Lung microvascular endothelial cell (primary cell): ENCODE data around the gene DGKB. TPM values are rescaled to one million over a fixed set of nuclear protein-coding genes. Genes with fewer than 3 reads are reported as not detected.

Experiments used
- DNase-seq, 2 donors: peaks; one replicate each; pipeline versions ENCODE4 v3.0.0 to v3.0.0-alpha.2; 2010; ENCODE audit warnings: low read depth in 2 of 2
- total RNA-seq: library from RNA; depleted of rRNA; stranded (reverse); fragments of >200 nt; gene quantifications from 2 replicates; pipeline ENCODE4 v1.2.1, GENCODE V29; 2014

The DGKB gene
- not detected in 2 replicates for total RNA-seq

GRCh38 chr7:14902589-14903067 lies at the start of gene DGKB:
Gene DGKB, minus strand, starts transcription at chr7:14902751.
- no peak for DNase-seq

GRCh38 chr7:14950013-14950412 lies 47.5 kb upstream of the DGKB start:
- no peak for DNase-seq

DNA sequence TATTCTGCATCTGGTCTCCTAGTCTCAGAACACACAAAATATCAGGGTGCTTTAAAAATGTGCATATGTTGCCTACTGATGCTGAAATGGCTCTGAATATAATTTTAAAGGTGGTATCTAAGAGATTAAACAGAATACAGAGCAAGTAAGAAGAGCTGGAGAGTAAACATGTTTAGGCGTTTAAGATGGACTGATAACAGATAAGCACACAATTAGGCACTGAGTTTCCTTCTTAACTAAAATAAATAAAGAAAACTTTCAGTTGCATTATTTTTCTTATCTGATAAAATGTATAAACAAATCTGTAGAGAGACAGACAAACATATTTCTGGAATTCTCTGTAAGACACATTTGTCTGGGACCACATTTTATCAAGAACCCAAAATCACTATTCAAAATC lies 35.6 kb upstream of the DGKB start:
- no peak for DNase-seq

- DNase-seq, result no peak
Measured at GRCh38 chr7:14937581-14937980, 35.0 kb upstream of the DGKB start.

GRCh38 chr7:14936554-14936953 lies 34.0 kb upstream of the DGKB start:
- no peak for DNase-seq

DNA sequence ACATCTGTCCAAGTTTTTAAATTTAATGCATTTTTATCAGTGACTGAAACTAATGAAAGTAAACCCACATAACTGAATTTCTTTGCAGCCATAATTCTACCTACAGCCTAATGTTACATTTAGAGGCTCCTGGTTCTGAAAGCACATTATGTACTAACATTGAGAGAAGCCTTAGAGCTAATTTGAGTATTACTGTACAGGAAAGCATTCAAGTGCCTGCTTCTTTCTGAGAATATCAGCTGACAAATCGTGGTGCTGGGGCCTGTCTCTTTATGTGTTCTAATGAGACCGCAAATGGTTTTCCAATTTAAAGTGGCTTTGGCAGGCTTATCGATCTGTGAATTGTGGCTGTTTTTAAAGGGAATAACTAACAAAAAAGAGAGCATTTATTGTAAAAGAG lies 32.3 kb upstream of the DGKB start:
- DNase-seq, result no peak

DNA sequence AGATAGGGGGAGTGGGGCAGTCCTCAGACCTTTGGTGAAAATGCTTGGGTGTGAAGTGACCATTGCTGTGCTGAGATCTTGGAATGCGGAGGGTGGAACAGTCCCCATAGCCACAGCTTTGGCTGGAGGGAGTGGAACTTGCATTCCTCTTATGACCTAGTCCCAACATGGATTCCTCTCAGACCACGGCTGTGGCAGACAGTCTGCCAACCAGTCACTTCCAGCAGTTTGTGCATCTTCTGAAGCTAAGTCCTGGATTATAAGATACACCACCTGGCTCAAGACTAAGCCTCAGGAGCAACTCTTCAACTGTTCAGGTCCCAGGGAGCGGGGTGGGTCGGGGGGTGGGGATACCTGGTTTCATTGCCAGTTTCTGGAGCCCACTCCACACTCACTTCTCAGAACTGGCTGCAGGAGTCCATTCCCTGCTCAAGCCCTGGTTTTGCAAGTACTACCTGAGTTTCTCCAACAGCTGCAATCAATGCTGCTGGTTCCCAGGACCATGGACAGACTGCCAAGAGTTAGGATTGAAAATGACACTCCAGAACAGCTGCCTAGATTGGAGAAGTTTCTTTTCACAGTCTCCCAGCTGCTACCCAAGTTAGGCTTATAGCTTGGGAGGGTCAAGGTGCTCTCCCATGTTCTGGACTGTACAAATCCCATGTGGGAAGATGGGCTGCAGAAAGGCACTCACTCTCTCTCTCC lies 29.1 kb upstream of the DGKB start:
- DNase-seq, result no peak

GRCh38 chr7:14924398-14924797 lies 21.8 kb upstream of the DGKB start:
- no peak for DNase-seq

DNA sequence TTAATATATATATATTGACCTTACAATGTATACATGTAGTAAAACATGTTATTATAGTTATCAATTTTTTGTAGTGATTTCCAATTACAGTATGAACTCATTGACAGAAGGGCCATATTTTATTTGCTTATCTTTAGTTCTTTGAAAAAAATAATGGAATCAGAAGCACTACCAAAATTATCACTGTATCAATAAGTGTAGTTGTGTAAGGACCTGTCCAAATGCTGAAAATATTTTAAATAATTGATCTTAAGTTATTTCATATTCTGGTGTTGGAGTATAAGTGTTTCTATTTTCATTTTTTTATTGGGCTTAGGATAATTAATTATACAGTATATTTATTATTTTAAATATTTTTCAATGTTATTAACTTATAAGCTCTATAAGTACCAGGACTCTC lies 8.5 kb upstream of the DGKB start:
- DNase-seq, result no peak

DNA sequence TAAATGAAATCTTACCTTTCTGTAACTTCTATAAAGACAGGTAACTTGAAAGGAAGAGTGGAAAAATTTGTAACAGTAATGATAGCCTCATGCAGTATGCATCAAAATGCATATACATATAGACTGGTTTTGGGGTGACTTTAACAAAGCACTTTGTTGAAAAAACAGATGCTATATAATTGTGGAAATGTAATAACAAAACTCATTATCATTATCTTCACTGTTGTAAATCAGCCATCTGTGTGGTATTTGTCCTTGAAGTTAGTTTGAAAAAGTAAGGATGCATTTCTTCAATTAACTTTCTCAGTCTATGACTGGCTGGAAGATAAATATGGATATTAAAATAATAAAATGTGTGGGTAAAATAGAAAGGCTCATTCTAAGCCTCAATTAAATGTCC lies 6.1 kb upstream of the DGKB start:
- DNase-seq, result no peak

DNA sequence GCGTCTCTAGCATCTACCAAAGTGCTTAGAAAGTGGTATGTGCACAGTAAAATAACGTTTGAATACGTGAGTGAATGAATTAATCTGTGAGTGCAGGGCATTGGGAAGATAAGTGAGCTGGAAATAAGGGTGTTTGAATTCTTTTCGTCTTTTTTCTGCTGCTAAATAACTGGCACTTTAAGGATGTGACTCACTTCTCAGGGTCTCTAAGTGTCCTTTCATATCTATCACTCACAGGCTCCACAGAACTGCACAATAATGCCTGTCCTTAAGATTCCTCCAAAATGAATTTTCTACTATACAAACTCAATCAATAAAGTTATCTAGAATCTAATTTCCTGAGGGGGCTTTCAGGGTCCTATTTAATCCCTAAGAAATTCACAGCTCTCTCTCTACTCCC lies 3.2 kb upstream of the DGKB start:
- DNase-seq, result no peak

- DNase-seq, result no peak
Measured at GRCh38 chr7:14900051-14900450, 2.5 kb downstream of the DGKB start.

DNA sequence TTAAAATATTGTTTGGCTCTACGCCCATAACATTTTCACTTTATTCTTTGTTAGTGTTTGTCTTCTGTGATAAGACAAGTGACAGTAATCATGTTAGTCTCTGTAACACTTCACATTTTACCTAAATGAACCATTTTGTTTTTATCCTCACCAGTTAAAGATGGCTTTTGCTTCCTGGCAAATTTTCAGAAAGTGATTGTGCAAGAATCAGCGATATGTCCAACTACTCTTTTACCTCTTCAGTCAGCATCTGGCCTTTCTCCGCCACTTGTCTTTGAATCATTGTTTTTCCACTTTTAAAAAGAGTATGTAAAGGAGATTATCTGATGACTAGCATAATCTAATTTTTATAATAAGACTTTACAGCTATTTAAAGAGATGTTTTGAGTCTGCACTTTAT lies 3.5 kb downstream of the DGKB start:
- no peak for DNase-seq

DNA sequence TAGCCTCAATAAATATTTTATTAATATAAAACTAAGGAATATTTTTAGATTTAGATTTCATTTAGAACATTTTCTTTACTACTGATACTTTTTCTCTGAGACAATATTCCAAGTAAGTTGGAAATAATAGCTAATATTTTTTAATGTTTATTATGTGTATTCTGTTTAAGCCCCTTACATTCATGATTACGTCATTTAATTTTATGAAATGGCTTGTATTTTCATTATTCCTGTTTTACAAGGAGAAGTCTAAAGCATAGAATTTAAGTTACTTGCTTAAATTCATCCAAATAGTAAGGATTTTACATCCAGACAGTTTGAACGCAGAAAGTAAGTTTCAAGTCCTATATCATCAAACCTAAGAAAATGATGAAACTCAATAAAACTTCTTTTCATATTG lies 6.1 kb downstream of the DGKB start:
- DNase-seq, result no peak

DNA sequence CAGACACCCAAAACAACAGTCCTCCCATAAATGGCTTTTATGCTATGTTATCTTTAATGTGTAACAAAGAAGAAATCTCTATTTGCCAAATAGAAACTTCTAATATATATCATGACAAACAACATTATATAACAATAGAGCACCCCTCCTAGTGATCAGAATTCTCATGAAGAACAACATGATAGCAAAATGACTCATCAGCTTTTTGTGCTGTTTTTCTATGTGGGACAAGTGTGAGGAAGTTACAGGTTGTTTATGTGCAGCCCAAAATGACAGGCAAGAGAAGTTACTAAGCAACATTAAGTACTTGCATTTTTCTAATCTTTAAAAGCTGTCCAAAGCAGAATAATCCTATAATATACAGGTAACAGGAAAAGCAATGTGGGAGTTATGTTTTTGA lies 7.7 kb downstream of the DGKB start:
- no peak for DNase-seq

- DNase-seq, result no peak
Measured at GRCh38 chr7:14892961-14893360, 9.6 kb downstream of the DGKB start.

GRCh38 chr7:14891289-14891688 lies 11.3 kb downstream of the DGKB start:
- DNase-seq, result no peak

- DNase-seq, result no peak
Measured at GRCh38 chr7:14888962-14889361, 13.6 kb downstream of the DGKB start.

DNA sequence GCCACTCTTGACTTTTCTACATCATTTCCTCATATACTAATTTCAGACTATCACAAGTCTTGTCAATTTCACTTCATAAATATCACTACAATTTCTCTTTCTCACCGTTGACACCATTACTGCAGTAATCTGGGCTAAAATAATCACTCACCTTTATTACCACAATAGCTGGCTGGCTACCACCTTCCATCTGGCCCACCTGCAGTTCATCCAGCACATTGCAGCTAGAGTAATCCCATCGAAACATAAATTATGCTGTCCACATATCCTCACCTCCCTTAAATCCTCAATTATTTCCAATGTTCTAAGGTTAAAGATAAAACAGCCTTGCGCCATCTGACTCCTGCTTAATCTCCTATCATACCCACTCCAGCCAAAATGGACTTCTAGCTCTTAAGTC lies 16.0 kb downstream of the DGKB start:
- no peak for DNase-seq

DNA sequence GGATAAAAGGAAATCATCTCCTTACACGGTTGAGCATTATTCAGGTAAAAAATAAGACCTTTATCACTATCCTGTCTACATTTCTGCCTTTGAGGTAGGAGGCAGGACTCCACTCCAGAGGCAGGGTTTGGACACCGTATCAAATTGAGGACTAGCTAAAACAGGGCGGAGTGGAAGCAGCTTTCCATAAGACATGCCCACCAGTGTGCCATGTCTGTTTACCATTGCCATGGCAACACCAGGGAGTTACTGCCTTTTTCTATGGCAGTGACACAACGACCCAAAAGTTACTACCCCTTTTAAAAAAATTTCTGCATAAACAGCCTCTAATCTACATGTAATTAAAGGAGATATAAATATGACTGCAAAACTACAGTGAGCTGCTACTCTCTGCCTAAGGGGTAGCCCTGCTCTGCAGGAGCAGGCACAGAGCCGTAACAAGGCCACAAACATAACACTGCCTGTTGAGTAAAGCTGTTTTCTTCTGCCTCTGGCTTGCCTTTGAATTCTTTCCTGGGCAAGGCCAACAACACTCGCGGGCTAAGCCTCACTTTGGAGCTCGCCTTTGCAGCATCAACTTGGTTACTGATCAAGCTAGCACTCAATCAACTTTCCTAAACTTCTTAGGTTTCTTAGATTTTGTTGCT lies 26.5 kb downstream of the DGKB start:
- DNase-seq, result no peak

- DNase-seq, result no peak
Measured at GRCh38 chr7:14871880-14872279, 30.7 kb downstream of the DGKB start.

DNA sequence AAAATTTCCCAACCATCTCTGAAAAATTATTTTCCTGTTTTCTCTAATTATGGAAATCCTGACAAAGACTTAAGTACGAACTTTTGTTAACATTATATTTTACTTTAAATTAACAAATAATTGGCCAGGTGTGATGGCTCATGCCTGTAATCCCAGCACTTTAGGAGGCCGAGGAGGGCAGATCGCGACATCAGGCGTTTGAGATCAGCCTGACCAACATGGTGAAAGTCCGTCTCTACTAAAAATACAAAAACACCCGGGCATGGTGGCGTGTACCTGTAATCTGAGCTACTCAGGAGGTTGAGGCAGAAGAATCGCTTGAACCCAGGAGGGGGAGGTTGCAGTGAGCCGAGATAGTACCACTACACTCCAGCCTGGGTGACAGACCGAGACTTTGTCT lies 32.2 kb downstream of the DGKB start:
- DNase-seq, result no peak

- DNase-seq, result no peak
Measured at GRCh38 chr7:14868937-14869336, 33.6 kb downstream of the DGKB start.
